Chondrocyte (in vitro differentiated cells): ENCODE data around the gene OR4D2. TPM values are rescaled to one million over a fixed set of nuclear protein-coding genes. Genes with fewer than 3 reads are reported as not detected.
"Not testable (repeated sequence)": the region's sequence is repeated elsewhere in the genome, so short reads cannot be mapped to it uniquely, and the experiment has no call there.

Experiments used
- DNase-seq: peaks from one replicate; pipeline ENCODE4 v3.0.0; 2021; ENCODE audit warnings: mixed read lengths, low spot score
- H3K27ac Mint-ChIP-seq: one replicate; pipeline ENCODE4 v1.8.0; 2021; ENCODE audit warnings: mild to moderate bottlenecking, moderate library complexity, mixed read lengths; ENCODE audit not compliant: unreplicated experiment
- H3K27me3 Mint-ChIP-seq: 2 replicates; pipeline ENCODE4 v1.8.0; 2021; ENCODE audit warnings: low read depth, mixed read lengths
- H3K36me3 Mint-ChIP-seq: 2 replicates; pipeline ENCODE4 v1.8.0; 2021; ENCODE audit warnings: low read depth, mixed read lengths
- H3K4me1 Mint-ChIP-seq: 2 replicates; pipeline ENCODE4 v1.8.0; 2021; ENCODE audit warnings: low read depth, mild to moderate bottlenecking, mixed read lengths
- H3K4me3 Mint-ChIP-seq: one replicate; pipeline ENCODE4 v1.8.0; 2021; ENCODE audit warnings: mild to moderate bottlenecking, moderate library complexity, mixed read lengths; ENCODE audit not compliant: unreplicated experiment
- H3K9me3 Mint-ChIP-seq: 2 replicates; pipeline ENCODE4 v1.8.0; 2021; ENCODE audit warnings: low read depth, mixed read lengths
- CTCF ChIP-seq: fragments of 200-600 bp; sonication (generic); IDR thresholded peaks from 2 replicates; pipeline ENCODE4 v1.5.0; 2021; ENCODE audit warnings: antibody characterized with exemption, mild to moderate bottlenecking, moderate library complexity
- total RNA-seq: library from RNA; stranded (reverse); gene quantifications from 3 replicates; pipeline ENCODE4 v1.2.1, GENCODE V29; 2021

Gene OR4D2
- total RNA-seq, 1 donor from 2014 or later: not detected

DNA sequence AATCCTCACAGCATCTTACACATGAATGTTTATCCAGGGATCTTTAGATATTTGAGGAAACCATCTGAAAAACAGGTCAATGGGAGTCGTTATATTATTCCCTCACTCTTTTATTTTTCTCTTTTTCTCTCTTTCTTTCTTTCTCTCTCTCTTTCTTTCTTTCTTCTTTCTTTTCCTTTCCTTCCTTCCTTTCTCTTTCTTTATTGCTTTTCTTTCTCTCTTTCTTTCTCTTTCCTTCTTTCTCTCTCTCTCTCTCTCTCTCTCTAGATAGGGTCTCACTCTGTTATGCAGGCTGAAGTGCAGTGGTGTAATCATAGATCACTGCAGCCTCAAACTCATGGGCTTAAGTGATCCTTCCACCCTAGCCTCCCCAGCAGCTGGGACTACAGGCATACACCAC is 38.9 kb upstream of the OR4D2 start:
- no peak for DNase-seq
- Mint-ChIP-seq H3K36me3 (no peaks in the 10 kb centered on the region), H3K9me3 (no peaks in the 10 kb centered on the region), H3K4me3 (no peak overlapping the region), H3K4me1 (no peaks in the 10 kb centered on the region), H3K27me3 (peaks cover 46% of the 10 kb centered on the region), H3K27ac (no peak overlapping the region)
- TF ChIP-seq CTCF: no peak

DNA sequence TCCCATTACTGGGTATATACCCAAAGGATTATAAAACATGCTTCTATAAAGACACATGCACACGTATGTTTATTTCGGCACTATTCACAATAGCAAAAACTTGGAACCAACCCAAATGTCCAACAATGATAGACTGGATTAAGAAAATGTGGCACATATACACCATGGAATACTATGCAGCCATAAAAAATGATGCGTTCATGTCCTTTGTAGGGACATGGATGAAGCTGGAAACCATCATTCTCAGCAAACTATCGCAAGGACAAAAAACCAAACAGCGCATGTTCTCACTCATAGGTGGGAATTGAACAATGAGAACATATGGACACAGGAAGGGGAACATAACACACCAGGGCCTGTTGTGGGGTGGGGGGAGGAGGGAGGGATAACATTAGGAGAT is 34.1 kb upstream of the OR4D2 start:
- not testable (repeated sequence) for H3K27ac Mint-ChIP-seq, H3K4me3 Mint-ChIP-seq, H3K4me1 Mint-ChIP-seq, H3K36me3 Mint-ChIP-seq, H3K9me3 Mint-ChIP-seq, DNase-seq
- H3K27me3 Mint-ChIP-seq: peaks cover 62% of the 10 kb centered on the region

GRCh38 chr17:58136669-58137279 is 30.0 kb upstream of the OR4D2 start:
- Mint-ChIP-seq H3K9me3 (peaks cover 7% of the 10 kb centered on the region), H3K4me1 (no peaks in the 10 kb centered on the region), H3K27ac (no peak overlapping the region), H3K36me3 (peaks cover 2% of the 10 kb centered on the region), H3K4me3 (no peak overlapping the region), H3K27me3 (peaks cover 60% of the 10 kb centered on the region)
- DNase-seq: no peak
- peak; percentile 50 for TF ChIP-seq CTCF

DNA sequence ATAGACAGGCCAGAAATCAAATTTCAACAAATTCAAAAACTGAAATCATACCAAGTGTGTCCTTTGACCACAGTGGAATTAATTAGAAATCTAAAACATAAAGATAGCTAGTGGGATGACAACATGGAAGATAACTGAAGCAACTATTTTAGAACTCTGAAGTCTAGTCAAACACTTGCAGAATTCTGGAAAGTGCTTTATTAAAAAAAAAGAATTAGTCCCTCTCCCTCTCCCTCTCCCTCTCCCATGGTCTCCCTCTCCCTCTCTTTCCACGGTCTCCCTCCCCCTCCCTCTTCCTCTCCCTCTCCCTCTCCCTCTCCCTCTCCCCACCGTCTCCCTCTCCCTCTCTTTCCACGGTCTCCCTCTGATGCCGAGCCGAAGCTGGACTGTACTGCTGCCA is 25.3 kb upstream of the OR4D2 start:
- H3K4me3 Mint-ChIP-seq: no peak overlapping the region
- no peaks in the 10 kb centered on the region for H3K4me1 Mint-ChIP-seq
- H3K27me3 Mint-ChIP-seq: peaks cover 41% of the 10 kb centered on the region
- H3K9me3 Mint-ChIP-seq: peaks cover 22% of the 10 kb centered on the region
- TF ChIP-seq CTCF: no peak
- H3K36me3 Mint-ChIP-seq: peaks cover 4% of the 10 kb centered on the region
- no peak overlapping the region for H3K27ac Mint-ChIP-seq
- DNase-seq: no peak

- not testable (repeated sequence) for H3K4me3 Mint-ChIP-seq, DNase-seq, H3K36me3 Mint-ChIP-seq, H3K27ac Mint-ChIP-seq, H3K4me1 Mint-ChIP-seq
- Mint-ChIP-seq H3K9me3 (peaks cover 24% of the 10 kb centered on the region), H3K27me3 (peaks cover 38% of the 10 kb centered on the region)
These were observed 23.4 kb upstream of the OR4D2 start for GRCh38 chr17:58143335-58143734.

DNA sequence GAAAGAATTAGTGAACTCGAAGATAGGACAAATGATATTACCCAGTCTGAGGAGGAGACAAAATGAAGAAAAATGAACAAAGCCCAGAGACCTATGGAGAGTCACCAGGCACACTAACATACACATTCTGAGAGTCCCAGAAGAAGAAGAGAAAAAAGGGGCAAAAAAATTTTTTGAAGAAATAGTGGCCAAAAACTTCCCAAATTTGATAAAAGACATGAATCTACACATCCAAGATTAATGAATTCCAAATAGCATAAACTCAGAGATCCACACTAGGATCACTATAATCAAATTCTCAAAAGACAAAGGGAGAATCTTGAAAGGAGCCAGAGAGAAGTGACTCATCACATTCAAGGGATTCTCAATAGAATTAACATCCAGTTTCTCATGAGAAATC is 22.0 kb upstream of the OR4D2 start:
- H3K27ac Mint-ChIP-seq: no peak overlapping the region
- H3K4me3 Mint-ChIP-seq: no peak overlapping the region
- H3K36me3 Mint-ChIP-seq: peaks cover 4% of the 10 kb centered on the region
- H3K27me3 Mint-ChIP-seq: peaks cover 41% of the 10 kb centered on the region
- H3K9me3 Mint-ChIP-seq: peaks cover 24% of the 10 kb centered on the region
- TF ChIP-seq CTCF: no peak
- DNase-seq: no peak
- H3K4me1 Mint-ChIP-seq: no peaks in the 10 kb centered on the region
